ENCODE data around the gene GTF2F1. TPM values are rescaled to one million over a fixed set of nuclear protein-coding genes. Genes with fewer than 3 reads are reported as not detected.
A peak's percentile ranks its signal among the peaks of the same experiment; 100 is the strongest.
"Not testable (repeated sequence)": the region's sequence is repeated elsewhere in the genome, so short reads cannot be mapped to it uniquely, and the experiment has no call there.

The GTF2F1 gene
- total RNA-seq, 1 donor from 2014 or later: 62.0 TPM

- no peak for DNase-seq (ENCODE audit: extremely low spot score, unreplicated experiment)
- Mint-ChIP-seq H3K4me3 (ENCODE audit: unreplicated experiment) (no peak overlapping the region), H3K9me3 (ENCODE audit: unreplicated experiment) (no peaks in the 10 kb centered on the region), H3K27me3 (ENCODE audit: unreplicated experiment) (no peaks in the 10 kb centered on the region), H3K36me3 (ENCODE audit: unreplicated experiment) (no peaks in the 10 kb centered on the region), H3K27ac (ENCODE audit: unreplicated experiment) (no peak overlapping the region), H3K4me1 (ENCODE audit: unreplicated experiment) (peaks cover 14% of the 10 kb centered on the region)
- no peak for TF ChIP-seq CTCF (IDR thresholded peaks at IDR 0.05)
Observed at GRCh38 chr19:6358003-6358402, 35.0 kb downstream of the GTF2F1 start.

- DNase-seq (ENCODE audit: extremely low spot score, unreplicated experiment): no peak
- Mint-ChIP-seq H3K27me3 (ENCODE audit: unreplicated experiment) (no peaks in the 10 kb centered on the region), H3K36me3 (ENCODE audit: unreplicated experiment) (no peaks in the 10 kb centered on the region)
Observed at GRCh38 chr19:6357174-6357573, 35.8 kb downstream of the GTF2F1 start.

GRCh38 chr19:6355321-6356040, 37.5 kb downstream of the GTF2F1 start:
- not testable (repeated sequence) for H3K4me3 Mint-ChIP-seq (ENCODE audit: unreplicated experiment); H3K4me1 Mint-ChIP-seq (ENCODE audit: unreplicated experiment); H3K27ac Mint-ChIP-seq (ENCODE audit: unreplicated experiment); H3K27me3 Mint-ChIP-seq (ENCODE audit: unreplicated experiment); DNase-seq (ENCODE audit: extremely low spot score, unreplicated experiment); H3K36me3 Mint-ChIP-seq (ENCODE audit: unreplicated experiment); H3K9me3 Mint-ChIP-seq (ENCODE audit: unreplicated experiment)

More at GRCh38 chr19:6357174-6357573, 35.8 kb downstream of the GTF2F1 start:
- TF ChIP-seq CTCF (IDR thresholded peaks at IDR 0.05): no peak
- Mint-ChIP-seq H3K4me3 (ENCODE audit: unreplicated experiment) (no peak overlapping the region), H3K4me1 (ENCODE audit: unreplicated experiment) (peaks cover 6% of the 10 kb centered on the region), H3K9me3 (ENCODE audit: unreplicated experiment) (peaks cover under 1% of the 10 kb centered on the region), H3K27ac (ENCODE audit: unreplicated experiment) (no peak overlapping the region)

GRCh38 chr19:6354098-6354674, 38.8 kb downstream of the GTF2F1 start:
- peak; percentile 64 for TF ChIP-seq CTCF (IDR thresholded peaks at IDR 0.05)
- no peak for DNase-seq (ENCODE audit: extremely low spot score, unreplicated experiment)

GRCh38 chr19:6352381-6353165, 40.4 kb downstream of the GTF2F1 start:
- Mint-ChIP-seq H3K27ac (ENCODE audit: unreplicated experiment) (no peak overlapping the region), H3K4me3 (ENCODE audit: unreplicated experiment) (no peak overlapping the region), H3K4me1 (ENCODE audit: unreplicated experiment) (no peaks in the 10 kb centered on the region), H3K9me3 (ENCODE audit: unreplicated experiment) (peaks cover 3% of the 10 kb centered on the region), H3K27me3 (ENCODE audit: unreplicated experiment) (peaks cover 2% of the 10 kb centered on the region), H3K36me3 (ENCODE audit: unreplicated experiment) (no peaks in the 10 kb centered on the region)
- DNase-seq (ENCODE audit: extremely low spot score, unreplicated experiment): no peak
- no peak for TF ChIP-seq CTCF (IDR thresholded peaks at IDR 0.05)

More at GRCh38 chr19:6354098-6354674, 38.8 kb downstream of the GTF2F1 start:
- Mint-ChIP-seq H3K36me3 (ENCODE audit: unreplicated experiment) (no peaks in the 10 kb centered on the region), H3K27me3 (ENCODE audit: unreplicated experiment) (no peaks in the 10 kb centered on the region), H3K27ac (ENCODE audit: unreplicated experiment) (no peak overlapping the region), H3K4me3 (ENCODE audit: unreplicated experiment) (no peak overlapping the region), H3K9me3 (ENCODE audit: unreplicated experiment) (peaks cover 3% of the 10 kb centered on the region), H3K4me1 (ENCODE audit: unreplicated experiment) (peaks cover 3% of the 10 kb centered on the region)

All from osteocyte (in vitro differentiated cells).